ENCODE results near the gene TTLL7.
"Not testable (repeated sequence)": the region's sequence is repeated elsewhere in the genome, so short reads cannot be mapped to it uniquely, and the experiment has no call there.

Gene TTLL7

GRCh38 chr1:83929184-83929583 lies 69.7 kb downstream of the TTLL7 start:
- no peak for DNase-seq

GRCh38 chr1:83928396-83928795 lies 70.5 kb downstream of the TTLL7 start:
- DNase-seq: no peak

- no peak for DNase-seq
These were observed 71.2 kb downstream of the TTLL7 start for GRCh38 chr1:83927701-83928100.

- DNase-seq: no peak
These were observed 71.9 kb downstream of the TTLL7 start for GRCh38 chr1:83927061-83927460.

GRCh38 chr1:83923553-83923952 lies 75.4 kb downstream of the TTLL7 start:
- DNase-seq: no peak

- DNase-seq: no peak
These were observed 76.5 kb downstream of the TTLL7 start for GRCh38 chr1:83922431-83922830.

GRCh38 chr1:83920320-83920719 lies 78.6 kb downstream of the TTLL7 start:
- no peak for DNase-seq

- DNase-seq: no peak
These were observed 79.1 kb downstream of the TTLL7 start for GRCh38 chr1:83919872-83920271.

- no peak for DNase-seq
These were observed 80.1 kb downstream of the TTLL7 start for GRCh38 chr1:83918688-83919285.

- no peak for DNase-seq
These were observed 81.0 kb downstream of the TTLL7 start for GRCh38 chr1:83917959-83918358.

- DNase-seq: not testable (repeated sequence)
These were observed 82.8 kb downstream of the TTLL7 start for GRCh38 chr1:83916094-83916493.

- DNase-seq: no peak
These were observed 86.1 kb downstream of the TTLL7 start for GRCh38 chr1:83912876-83913275.

GRCh38 chr1:83910461-83910860 lies 88.5 kb downstream of the TTLL7 start:
- no peak for DNase-seq

- no peak for DNase-seq
These were observed 89.2 kb downstream of the TTLL7 start for GRCh38 chr1:83909687-83910086.

GRCh38 chr1:83905315-83905907 lies 93.5 kb downstream of the TTLL7 start:
- no peak for DNase-seq

GRCh38 chr1:83901547-83902155 lies 97.3 kb downstream of the TTLL7 start:
- DNase-seq: no peak

GRCh38 chr1:83900524-83900923 lies 98.4 kb downstream of the TTLL7 start:
- no peak for DNase-seq

GRCh38 chr1:83897516-83897915 lies 101.4 kb downstream of the TTLL7 start:
- DNase-seq: no peak

GRCh38 chr1:83896299-83896698 lies 102.6 kb downstream of the TTLL7 start:
- DNase-seq: no peak

- DNase-seq: no peak
These were observed 109.2 kb downstream of the TTLL7 start for GRCh38 chr1:83889707-83890106.

GRCh38 chr1:83887483-83887882 lies 111.4 kb downstream of the TTLL7 start:
- DNase-seq: no peak

- DNase-seq: no peak
These were observed 115.0 kb downstream of the TTLL7 start for GRCh38 chr1:83883979-83884378.

GRCh38 chr1:83882906-83883305 lies 116.0 kb downstream of the TTLL7 start:
- DNase-seq: no peak

GRCh38 chr1:83872515-83872914 lies 126.4 kb downstream of the TTLL7 start:
- no peak for DNase-seq

GRCh38 chr1:83864991-83865390 lies 133.9 kb downstream of the TTLL7 start:
- DNase-seq: no peak

All from activated CD4-positive, alpha-beta T cell treated with anti-CD3 and anti-CD28 coated beads for 1 hour (primary cell).